NAMALWA (cell line): ENCODE results near the gene SLC35F1.

Source experiments
- DNase-seq: peaks from one replicate; pipeline ENCODE4 v3.0.0-alpha.2; 2015; ENCODE audit warnings: low spot score

Gene SLC35F1

GRCh38 chr6:118280210-118280609 is 373.1 kb downstream of the SLC35F1 start:
- no peak for DNase-seq

- no peak for DNase-seq
Measured at GRCh38 chr6:118281291-118281690, 374.2 kb downstream of the SLC35F1 start.

DNA sequence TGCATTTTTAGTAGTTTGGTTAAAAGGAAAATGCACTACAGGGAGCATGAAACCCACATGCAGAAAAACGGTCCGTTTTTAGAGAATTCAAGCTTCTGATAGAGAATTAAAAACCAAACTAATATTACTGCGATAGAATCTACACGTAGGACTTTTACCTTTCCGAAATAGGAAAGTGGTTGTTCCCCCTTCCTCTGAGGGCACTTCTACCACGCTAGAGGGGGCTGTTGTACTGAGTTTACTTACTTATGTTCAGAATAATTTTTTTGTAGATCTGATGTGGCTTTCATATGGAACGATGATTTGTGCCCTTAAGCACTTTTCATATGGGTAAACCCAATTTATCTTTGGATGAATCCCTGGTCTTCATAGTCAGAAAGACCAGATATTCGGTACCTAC is 376.7 kb downstream of the SLC35F1 start:
- DNase-seq, result peak; percentile 74

- peak; percentile 11 for DNase-seq
Measured at GRCh38 chr6:118284736-118285360, 377.8 kb downstream of the SLC35F1 start.

- DNase-seq, result no peak
Measured at GRCh38 chr6:118285791-118286190, 378.7 kb downstream of the SLC35F1 start.

- no peak for DNase-seq
Measured at GRCh38 chr6:118288355-118289124, 381.5 kb downstream of the SLC35F1 start.

- no peak for DNase-seq
Measured at GRCh38 chr6:118292558-118292957, 385.5 kb downstream of the SLC35F1 start.

- no peak for DNase-seq
Measured at GRCh38 chr6:118294906-118295305, 387.8 kb downstream of the SLC35F1 start.

- DNase-seq, result no peak
Measured at GRCh38 chr6:118295336-118295735, 388.3 kb downstream of the SLC35F1 start.

DNA sequence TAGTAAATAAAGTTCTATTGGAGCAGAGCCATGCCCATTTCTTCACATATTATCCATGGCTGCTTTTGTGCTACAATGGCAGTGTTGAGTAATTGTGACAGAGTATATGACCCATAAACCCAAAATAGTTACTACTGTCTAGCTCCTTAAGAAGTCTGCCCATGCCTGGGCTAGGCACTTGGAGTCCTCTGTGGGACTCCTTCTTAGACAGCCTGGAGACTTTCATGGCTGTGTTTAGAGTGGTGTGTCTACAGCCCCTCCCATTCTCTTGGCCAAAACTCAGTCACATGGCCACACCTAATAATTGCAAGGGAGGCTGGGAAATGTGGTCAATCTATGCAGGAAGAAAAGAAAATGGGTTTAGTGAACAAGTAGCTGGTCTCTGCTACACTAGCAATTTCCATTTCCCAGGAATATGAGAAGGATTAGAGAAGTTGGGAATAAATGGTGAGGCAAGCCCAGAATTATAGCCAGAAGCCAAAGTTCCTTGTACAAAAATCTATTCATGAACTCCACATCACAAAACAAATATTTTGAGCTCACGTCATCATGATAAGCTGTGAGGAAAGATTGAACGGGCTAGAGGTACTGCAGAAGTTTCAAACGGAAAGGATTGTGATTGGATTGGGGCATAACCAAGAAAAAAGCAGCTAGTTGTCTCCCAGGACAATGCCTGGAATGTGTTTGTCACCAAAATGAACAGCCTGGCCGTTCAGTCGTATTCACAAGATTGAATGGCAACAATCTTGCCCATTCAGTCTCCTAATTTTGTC is 389.3 kb downstream of the SLC35F1 start:
- DNase-seq, result no peak

DNA sequence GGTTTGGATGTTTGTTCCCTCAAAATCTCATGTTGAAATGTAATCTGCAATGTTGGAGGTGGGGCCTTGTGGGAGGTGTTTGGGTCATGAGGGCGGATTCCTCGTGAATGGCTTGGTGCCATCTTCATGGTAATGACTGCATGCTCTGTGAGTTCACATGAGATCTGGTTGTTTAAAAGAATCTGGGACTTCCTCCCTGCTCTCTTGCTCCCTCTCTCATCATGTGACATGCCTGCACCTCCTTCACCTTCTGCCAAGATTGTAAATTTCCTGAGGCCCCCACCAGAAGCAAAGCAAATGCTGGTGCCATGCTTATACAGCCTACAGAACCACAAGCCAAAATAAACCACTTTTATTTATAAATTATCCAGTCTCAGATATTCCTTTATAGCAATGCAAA is 390.8 kb downstream of the SLC35F1 start:
- DNase-seq, result no peak

DNA sequence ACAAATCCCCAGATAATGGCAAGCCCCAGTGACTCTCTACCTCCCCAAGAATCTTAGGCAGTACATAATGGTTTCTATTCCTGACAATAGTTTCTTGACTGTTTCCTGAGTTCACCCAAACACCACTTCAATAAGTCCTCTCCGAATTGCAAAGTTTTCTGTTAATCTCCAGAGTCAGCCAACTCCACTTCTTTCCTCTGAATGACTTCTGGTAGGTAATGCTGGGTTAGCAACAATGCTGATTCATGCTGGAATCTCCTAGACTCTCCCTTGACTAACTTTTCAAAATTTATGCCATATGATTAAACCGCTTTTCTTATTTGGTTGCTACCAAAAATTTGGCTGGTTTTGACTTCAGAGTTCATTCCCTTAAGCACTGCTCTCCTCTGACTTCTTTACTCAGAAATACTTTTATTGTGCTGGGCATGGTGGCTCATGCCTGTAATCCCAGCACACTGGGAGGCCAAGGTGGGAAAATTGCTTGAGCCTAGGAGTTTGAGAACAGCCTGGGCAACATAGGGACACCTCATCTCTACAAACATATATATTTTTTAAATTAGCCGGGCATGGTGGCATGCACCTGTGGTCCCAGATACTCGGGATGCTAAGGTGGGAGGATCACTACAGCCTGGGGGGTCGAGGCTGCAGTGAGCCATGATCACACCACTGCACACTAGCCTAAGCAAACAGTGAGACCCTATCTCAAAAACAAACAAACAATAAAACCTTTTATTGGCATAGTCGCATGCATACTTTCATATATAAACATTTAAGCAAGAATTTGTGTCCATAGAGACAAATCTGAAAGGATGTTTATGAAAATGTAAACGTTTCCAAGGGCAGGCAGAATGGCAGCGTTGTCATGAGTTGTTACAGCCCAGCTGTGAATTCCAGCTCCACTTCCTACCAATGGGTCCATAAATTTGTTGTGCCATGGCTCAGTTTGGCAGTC is 391.7 kb downstream of the SLC35F1 start:
- DNase-seq, result no peak

DNA sequence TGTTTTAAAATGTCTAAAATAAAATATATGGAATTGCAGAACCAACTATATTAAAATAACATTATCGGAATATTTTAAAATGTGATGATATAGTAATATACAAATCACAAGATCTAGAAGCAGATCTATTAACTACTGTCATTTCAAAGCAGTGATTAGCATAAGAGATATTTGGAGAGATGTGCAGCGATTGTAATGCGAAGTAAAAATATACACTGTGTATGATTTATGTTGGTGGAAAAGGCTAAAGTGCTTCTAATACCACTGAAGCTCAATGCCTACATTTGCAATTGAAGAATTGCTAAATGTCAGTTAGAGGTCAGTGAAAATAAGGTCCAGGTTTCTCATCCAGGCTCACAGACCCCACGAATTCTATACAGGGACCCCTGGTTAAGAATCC is 392.4 kb downstream of the SLC35F1 start:
- DNase-seq, result no peak

GRCh38 chr6:118304321-118304720 is 397.3 kb downstream of the SLC35F1 start:
- DNase-seq, result no peak

DNA sequence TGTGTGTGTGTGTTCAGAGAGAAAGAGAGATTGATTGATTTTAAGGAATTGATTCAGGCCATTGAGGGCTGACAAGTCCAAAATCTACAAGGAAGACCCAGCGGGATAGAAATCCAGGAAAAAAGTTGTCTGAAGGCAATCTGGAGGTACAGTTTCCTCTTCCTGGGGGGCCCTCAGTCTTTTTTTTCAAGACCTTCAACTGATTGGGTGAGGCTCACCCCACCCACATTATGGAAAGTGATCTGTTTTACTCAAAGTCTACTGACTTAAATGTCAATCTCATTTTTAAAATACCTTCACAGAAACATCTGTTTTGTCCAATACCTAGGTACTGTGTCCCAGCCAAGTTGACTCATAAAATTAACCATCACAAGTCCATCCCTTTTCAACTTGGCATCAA is 398.0 kb downstream of the SLC35F1 start:
- no peak for DNase-seq

GRCh38 chr6:118306392-118307238 is 399.6 kb downstream of the SLC35F1 start:
- DNase-seq, result no peak

- no peak for DNase-seq
Measured at GRCh38 chr6:118307581-118307980, 400.5 kb downstream of the SLC35F1 start.

DNA sequence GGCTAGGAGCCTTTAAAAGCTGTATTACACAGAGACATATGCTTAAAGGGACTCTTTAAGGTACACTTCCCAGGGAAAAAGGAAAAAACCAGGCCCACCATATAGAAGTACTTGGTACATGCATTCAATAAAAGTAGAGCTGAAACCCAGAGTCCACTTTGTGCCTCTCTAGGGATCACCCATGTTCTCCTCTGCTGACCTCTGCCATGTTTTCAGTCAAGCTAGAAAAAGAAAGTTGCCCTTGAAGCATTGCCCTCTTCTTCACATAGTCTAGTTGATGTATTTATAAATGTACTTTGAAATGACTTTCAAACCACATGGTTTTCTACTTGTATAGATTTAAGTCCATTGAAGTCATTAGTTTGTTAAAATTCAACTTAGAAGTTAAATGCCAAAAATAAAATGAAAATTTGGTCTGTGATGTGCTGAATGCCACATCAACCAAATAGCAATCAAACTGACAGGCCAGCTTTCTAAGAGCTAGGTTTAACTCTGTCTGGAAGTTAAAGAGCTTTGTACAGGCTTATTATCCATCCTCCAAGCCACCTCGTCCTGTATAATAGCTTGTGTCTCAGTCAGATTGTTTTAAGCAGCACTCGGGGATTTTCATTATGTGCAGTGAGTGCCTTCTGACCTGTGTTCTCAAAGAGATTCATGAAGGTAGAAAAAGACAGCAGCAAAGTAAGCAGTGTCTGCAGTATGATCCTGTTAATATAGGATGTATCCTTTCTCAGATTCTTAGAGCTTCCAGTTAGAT is 402.5 kb downstream of the SLC35F1 start:
- DNase-seq, result no peak

- no peak for DNase-seq
Measured at GRCh38 chr6:118313208-118313607, 406.1 kb downstream of the SLC35F1 start.

DNA sequence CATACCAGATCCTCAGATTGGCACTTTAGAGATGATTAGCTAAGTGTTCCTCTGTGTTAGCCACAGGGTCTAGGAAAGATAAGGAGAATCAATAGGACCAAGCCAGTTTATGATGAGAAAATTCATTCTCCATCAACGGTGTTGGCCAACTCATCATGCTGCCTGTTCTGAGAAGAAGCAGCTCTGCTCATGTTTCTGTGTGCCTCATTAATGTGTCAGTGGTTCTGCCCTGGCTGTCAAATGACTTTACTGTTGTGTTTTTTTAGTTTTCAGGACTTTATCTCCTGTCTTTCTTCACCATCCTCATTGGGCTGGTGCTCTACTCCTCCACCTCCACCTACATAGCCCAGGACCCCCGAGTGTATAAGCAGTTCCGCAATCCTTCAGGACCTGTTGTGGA is 406.7 kb downstream of the SLC35F1 start:
- no peak for DNase-seq
